Measurements from ENCODE around the gene RPUSD2.
A peak's percentile ranks its signal among the peaks of the same experiment; 100 is the strongest.

Gene RPUSD2

DNA sequence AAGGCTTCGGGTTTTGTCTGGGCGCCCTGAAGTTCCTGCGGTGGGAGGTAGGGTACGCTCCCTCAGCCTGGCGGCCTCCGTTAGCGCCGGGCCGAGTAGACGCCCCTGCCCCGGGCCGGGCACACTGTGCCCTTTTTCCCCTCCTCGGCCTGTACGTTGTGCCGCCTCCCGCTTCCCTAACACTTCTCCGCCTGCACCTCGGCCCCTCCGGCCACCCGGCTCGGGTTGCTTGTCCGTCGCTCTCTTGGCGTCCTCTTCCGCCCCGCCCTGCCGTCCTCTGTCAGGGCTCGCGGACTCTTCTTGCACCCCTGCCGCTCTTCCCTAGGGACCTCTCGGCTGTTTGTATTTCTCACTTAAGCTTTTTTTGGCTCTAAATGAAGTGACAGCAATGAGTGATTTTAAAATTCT lies 25.3 kb downstream of the RPUSD2 start:
- Histone ChIP-seq H3K9me2 (ENCODE audit: low read depth, low read length) (no peaks in the 10 kb centered on the region), H3K9ac (ENCODE audit: low read length) (peak overlapping the region; percentile 80), H3K36me3 (ENCODE audit: insufficient read depth, low read length) (peaks cover 5% of the 10 kb centered on the region; the same call in 1 of the 2 replicates), H3K4me3 (ENCODE audit: low read depth, low read length, poor library complexity, severe bottlenecking) (peak overlapping the region; percentile 80), H3K27ac (ENCODE audit: low read depth, low read length, poor library complexity, severe bottlenecking) (peak overlapping the region; percentile 92), H3F3A (ENCODE audit: insufficient read depth, low read length) (peaks cover 10% of the 10 kb centered on the region), H3K79me2 (ENCODE audit: insufficient read depth, low read length) (peaks cover 49% of the 10 kb centered on the region), H3K4me2 (ENCODE audit: low read length) (peak overlapping the region; percentile 99), H2AFZ (ENCODE audit: low read length) (no peak overlapping the region), H3K9me3 (ENCODE audit: low read length) (no peaks in the 10 kb centered on the region), H3K27me3 (ENCODE audit: insufficient read depth, low read length) (no peaks in the 10 kb centered on the region), H3K4me1 (ENCODE audit: insufficient read depth, low read length, severe bottlenecking) (peaks cover 47% of the 10 kb centered on the region), H4K20me1 (ENCODE audit: insufficient read depth, low read length) (no peaks in the 10 kb centered on the region)
- TF ChIP-seq, protein P1, sequence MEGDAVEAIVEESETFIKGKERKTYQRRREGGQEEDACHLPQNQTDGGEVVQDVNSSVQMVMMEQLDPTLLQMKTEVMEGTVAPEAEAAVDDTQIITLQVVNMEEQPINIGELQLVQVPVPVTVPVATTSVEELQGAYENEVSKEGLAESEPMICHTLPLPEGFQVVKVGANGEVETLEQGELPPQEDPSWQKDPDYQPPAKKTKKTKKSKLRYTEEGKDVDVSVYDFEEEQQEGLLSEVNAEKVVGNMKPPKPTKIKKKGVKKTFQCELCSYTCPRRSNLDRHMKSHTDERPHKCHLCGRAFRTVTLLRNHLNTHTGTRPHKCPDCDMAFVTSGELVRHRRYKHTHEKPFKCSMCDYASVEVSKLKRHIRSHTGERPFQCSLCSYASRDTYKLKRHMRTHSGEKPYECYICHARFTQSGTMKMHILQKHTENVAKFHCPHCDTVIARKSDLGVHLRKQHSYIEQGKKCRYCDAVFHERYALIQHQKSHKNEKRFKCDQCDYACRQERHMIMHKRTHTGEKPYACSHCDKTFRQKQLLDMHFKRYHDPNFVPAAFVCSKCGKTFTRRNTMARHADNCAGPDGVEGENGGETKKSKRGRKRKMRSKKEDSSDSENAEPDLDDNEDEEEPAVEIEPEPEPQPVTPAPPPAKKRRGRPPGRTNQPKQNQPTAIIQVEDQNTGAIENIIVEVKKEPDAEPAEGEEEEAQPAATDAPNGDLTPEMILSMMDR (IDR thresholded peaks at IDR 0.05; ENCODE audit: low read length): no peak

DNA sequence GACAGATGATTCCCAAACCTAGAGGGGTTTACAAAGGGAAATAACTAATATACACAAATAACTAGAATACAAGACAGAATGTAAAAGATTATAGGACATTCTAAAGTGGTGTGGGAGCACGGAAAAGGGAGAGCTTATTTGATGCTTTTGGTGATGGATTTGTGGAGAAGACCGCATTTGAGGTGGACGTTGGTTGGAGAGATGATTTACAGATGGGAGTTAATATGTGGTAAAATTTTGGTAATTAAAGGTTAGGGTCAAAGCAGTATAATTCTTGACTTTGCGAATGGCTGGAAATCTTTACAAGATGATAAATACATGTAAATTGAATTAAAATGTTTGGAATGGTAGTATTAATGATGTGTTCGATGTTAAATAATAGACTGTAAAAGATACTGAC lies 26.1 kb downstream of the RPUSD2 start:
- TF ChIP-seq, protein P1 (IDR thresholded peaks at IDR 0.05; ENCODE audit: low read length): no peak
- TF ChIP-seq EZH2 (IDR thresholded peaks at IDR 0.05; ENCODE audit: borderline replicate concordance, low read length): no peak
- Histone ChIP-seq H3K9me2 (ENCODE audit: low read depth, low read length) (no peaks in the 10 kb centered on the region), H3K27me3 (ENCODE audit: insufficient read depth, low read length) (no peaks in the 10 kb centered on the region), H3F3A (ENCODE audit: insufficient read depth, low read length) (peaks cover 10% of the 10 kb centered on the region), H3K4me2 (ENCODE audit: low read length) (peak overlapping the region; percentile 99), H3K36me3 (ENCODE audit: insufficient read depth, low read length) (peaks cover 5% of the 10 kb centered on the region; the same call in 1 of the 2 replicates), H4K20me1 (ENCODE audit: insufficient read depth, low read length) (no peaks in the 10 kb centered on the region), H3K9ac (ENCODE audit: low read length) (peak overlapping the region; percentile 80), H3K4me3 (ENCODE audit: low read depth, low read length, poor library complexity, severe bottlenecking) (peak overlapping the region; percentile 80), H3K4me1 (ENCODE audit: insufficient read depth, low read length, severe bottlenecking) (peaks cover 43% of the 10 kb centered on the region), H3K9me3 (ENCODE audit: low read length) (no peaks in the 10 kb centered on the region), H2AFZ (ENCODE audit: low read length) (no peak overlapping the region), H3K27ac (ENCODE audit: low read depth, low read length, poor library complexity, severe bottlenecking) (peak overlapping the region; percentile 92), H3K79me2 (ENCODE audit: insufficient read depth, low read length) (peaks cover 57% of the 10 kb centered on the region)

DNA sequence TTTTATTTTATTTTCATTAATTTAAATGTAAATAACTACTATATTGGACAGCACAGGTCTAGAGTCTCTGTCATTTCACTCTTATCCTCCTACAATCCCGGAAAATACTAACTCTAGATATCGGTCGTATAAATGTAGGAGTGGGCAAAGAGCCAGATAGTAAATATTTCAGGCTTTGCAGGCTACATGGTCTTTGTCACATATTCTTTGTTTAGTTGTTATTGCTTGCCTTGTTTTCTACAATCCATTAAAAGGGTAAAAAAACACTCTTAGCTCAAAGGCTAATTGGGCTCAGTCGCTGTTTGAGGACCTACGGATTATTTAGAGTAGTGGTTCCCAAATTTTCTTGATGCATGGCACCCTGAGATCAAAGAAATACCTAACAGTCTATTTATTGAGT lies 26.7 kb downstream of the RPUSD2 start:
- H3K9ac ChIP-seq (ENCODE audit: low read length): peak overlapping the region; percentile 80
- H3K4me2 ChIP-seq (ENCODE audit: low read length): peak overlapping the region; percentile 99

More for the DNA sequence above, 26.7 kb downstream of the RPUSD2 start:
- Histone ChIP-seq H3K9me3 (ENCODE audit: low read length) (no peaks in the 10 kb centered on the region), H3K4me3 (ENCODE audit: low read depth, low read length, poor library complexity, severe bottlenecking) (peak overlapping the region; percentile 80), H3K79me2 (ENCODE audit: insufficient read depth, low read length) (peaks cover 62% of the 10 kb centered on the region), H2AFZ (ENCODE audit: low read length) (no peak overlapping the region), H3K27me3 (ENCODE audit: insufficient read depth, low read length) (no peaks in the 10 kb centered on the region), H3K9me2 (ENCODE audit: low read depth, low read length) (no peaks in the 10 kb centered on the region), H3K27ac (ENCODE audit: low read depth, low read length, poor library complexity, severe bottlenecking) (no peak overlapping the region), H4K20me1 (ENCODE audit: insufficient read depth, low read length) (no peaks in the 10 kb centered on the region), H3K4me1 (ENCODE audit: insufficient read depth, low read length, severe bottlenecking) (peaks cover 37% of the 10 kb centered on the region), H3K36me3 (ENCODE audit: insufficient read depth, low read length) (peaks cover 7% of the 10 kb centered on the region), H3F3A (ENCODE audit: insufficient read depth, low read length) (peaks cover 10% of the 10 kb centered on the region)
- TF ChIP-seq, protein P1 (IDR thresholded peaks at IDR 0.05; ENCODE audit: low read length): no peak
- TF ChIP-seq EZH2 (IDR thresholded peaks at IDR 0.05; ENCODE audit: borderline replicate concordance, low read length): no peak

Data from OCI-LY1 (cell line).